KMS-11 (cell line): ENCODE measurements around the gene GNAQ.
"Not testable (repeated sequence)": the region's sequence is repeated elsewhere in the genome, so short reads cannot be mapped to it uniquely, and the experiment has no call there.

Experiments
- H2AFZ ChIP-seq: fragments of 200-600 bp; sonication (generic); 2 replicates; pipeline ENCODE4 v1.6.1; 2016; ENCODE audit warnings: antibody characterized with exemption, mixed run types, low read depth
- H3K27ac ChIP-seq: fragments of 200-600 bp; sonication (generic); 2 replicates; pipeline ENCODE4 v1.6.1; 2016; ENCODE audit warnings: mild to moderate bottlenecking, mixed run types
- H3K27me3 ChIP-seq: fragments of 200-600 bp; sonication (generic); 2 replicates; pipeline ENCODE4 v1.6.1; 2017; ENCODE audit warnings: mild to moderate bottlenecking, low read depth, mixed run types, moderate library complexity; ENCODE audit not compliant: insufficient read depth
- H3K36me3 ChIP-seq: fragments of 200-600 bp; sonication (generic); 2 replicates; pipeline ENCODE4 v1.6.1; 2017; ENCODE audit warnings: mild to moderate bottlenecking, mixed run types; ENCODE audit not compliant: insufficient read depth
- H3K4me1 ChIP-seq: fragments of 200-600 bp; sonication (generic); 2 replicates; pipeline ENCODE4 v1.6.1; 2016; ENCODE audit warnings: mild to moderate bottlenecking, low read depth, mixed run types; ENCODE audit not compliant: poor library complexity, severe bottlenecking
- H3K4me2 ChIP-seq: fragments of 200-600 bp; sonication (generic); 2 replicates; pipeline ENCODE4 v1.7.0; 2016; ENCODE audit warnings: mild to moderate bottlenecking, mixed run types
- H3K4me3 ChIP-seq: fragments of 200-600 bp; sonication (generic); IDR thresholded peaks from 2 replicates; pipeline ENCODE4 v1.6.1; 2017; ENCODE audit warnings: low read depth, low read length, mixed read lengths; ENCODE audit not compliant: insufficient read depth
- H3K79me2 ChIP-seq: fragments of 200-600 bp; sonication (generic); 2 replicates; pipeline ENCODE4 v1.6.1; 2016; ENCODE audit warnings: low read depth, mixed run types; ENCODE audit not compliant: insufficient read depth
- H3K9ac ChIP-seq: fragments of 200-600 bp; sonication (generic); 2 replicates; pipeline ENCODE4 v1.6.1; 2016; ENCODE audit warnings: mild to moderate bottlenecking, mixed run types
- H4K20me1 ChIP-seq: fragments of 200-600 bp; sonication (generic); 2 replicates; pipeline ENCODE4 v1.6.1; 2016; ENCODE audit warnings: mild to moderate bottlenecking, mixed run types; ENCODE audit not compliant: insufficient read depth
- CTCF ChIP-seq: fragments of 200-600 bp; sonication (generic); conservative IDR thresholded peaks from 2 replicates; pipeline ENCODE4 v1.6.1; 2017; ENCODE audit warnings: low read depth, mild to moderate bottlenecking, antibody characterized with exemption, low read length, moderate library complexity, mixed read lengths

GNAQ gene

DNA sequence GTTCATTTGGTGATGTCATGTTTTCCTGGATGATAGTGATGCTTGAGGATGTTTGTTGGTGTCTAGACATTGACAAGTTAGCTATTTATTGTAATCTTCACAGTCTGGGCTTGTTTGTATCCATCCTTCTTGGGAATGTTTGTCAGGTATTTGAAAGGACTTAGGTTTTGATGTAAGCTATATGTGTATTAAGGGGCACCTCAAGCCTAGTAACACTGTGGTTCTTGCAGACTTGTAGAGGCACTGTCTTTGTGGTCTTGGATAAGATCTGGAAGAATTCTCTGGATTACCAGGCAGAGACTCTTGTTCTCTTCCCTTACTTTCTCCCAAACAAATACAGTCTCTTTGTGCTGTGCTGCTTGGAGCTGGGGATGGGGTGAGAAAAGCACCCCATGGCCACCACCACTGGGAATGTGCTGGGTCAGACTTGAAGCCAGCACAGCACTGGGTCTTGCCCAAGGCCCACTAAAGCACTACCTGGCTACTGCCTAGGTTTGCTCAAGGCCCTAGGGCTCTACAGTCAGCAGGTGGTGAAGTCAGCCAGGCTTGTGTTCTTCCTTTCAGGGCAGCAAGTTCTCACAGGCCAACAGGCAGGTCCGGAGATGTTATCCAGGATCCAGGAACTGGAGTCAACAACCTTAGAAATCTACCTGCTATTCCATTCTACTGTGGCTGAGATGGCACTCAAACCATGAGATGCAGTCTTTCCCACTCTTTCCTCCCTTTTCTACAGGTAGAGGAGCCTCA is 334.2 kb downstream of the GNAQ start:
- H3K27me3 ChIP-seq: no peaks in the 10 kb centered on the region
- no peaks in the 10 kb centered on the region for H3K36me3 ChIP-seq

DNA sequence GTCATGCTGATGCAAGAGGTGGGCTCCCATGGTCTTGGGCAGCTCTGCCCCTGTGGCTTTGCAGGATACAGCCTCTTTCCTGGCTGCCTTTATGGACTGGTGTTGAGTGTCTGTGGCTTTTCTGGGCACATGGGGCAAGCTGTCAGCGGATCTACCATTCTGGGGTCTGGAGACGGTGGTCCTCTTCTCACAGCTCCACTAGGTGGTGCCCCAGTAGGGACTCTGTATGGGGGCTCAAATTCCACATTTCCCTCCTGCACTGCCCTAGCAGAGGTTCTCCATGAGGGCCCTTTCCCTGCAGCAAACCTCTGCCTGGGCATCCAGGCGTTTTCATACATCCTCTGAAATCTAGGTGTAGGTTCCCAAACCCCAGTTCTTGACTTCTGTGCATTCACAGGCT is 340.9 kb downstream of the GNAQ start:
- not testable (repeated sequence) for H3K4me3 ChIP-seq, H3K4me1 ChIP-seq, H2AFZ ChIP-seq, H3K36me3 ChIP-seq, H4K20me1 ChIP-seq, H3K9ac ChIP-seq, H3K27ac ChIP-seq, H3K4me2 ChIP-seq, H3K27me3 ChIP-seq, H3K79me2 ChIP-seq

More for the DNA sequence above, 334.2 kb downstream of the GNAQ start:
- TF ChIP-seq CTCF: no peak
- H4K20me1 ChIP-seq: no peaks in the 10 kb centered on the region
- no peak overlapping the region for H3K27ac ChIP-seq
- no peak overlapping the region for H3K4me3 ChIP-seq
- no peak overlapping the region for H2AFZ ChIP-seq
- no peaks in the 10 kb centered on the region for H3K4me1 ChIP-seq
- no peak overlapping the region for H3K4me2 ChIP-seq
- H3K79me2 ChIP-seq: no peaks in the 10 kb centered on the region
- no peak overlapping the region for H3K9ac ChIP-seq

DNA sequence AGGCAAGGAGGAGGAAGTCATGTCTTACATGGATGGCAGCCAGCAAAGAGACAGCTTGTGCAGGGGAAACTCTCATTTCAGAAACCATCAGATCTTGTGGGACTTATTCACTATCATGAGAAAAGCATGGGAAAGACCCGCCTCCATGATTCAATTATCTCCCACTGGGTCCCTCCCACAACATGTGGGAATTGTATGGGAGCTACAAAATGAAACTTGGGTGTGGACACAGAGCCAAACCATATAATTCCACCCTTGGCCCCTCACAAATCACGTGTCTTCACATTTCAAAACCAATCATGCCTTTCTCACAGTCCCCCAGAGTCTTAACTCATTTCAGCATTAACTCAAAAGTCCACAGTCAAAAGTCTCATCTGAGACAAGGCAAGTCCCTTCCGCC is 341.5 kb downstream of the GNAQ start:
- H3K4me3 ChIP-seq, H3K79me2 ChIP-seq, H2AFZ ChIP-seq, H3K9ac ChIP-seq, H3K27me3 ChIP-seq, H3K36me3 ChIP-seq, H3K4me2 ChIP-seq, H4K20me1 ChIP-seq, H3K27ac ChIP-seq, H3K4me1 ChIP-seq: not testable (repeated sequence)

DNA sequence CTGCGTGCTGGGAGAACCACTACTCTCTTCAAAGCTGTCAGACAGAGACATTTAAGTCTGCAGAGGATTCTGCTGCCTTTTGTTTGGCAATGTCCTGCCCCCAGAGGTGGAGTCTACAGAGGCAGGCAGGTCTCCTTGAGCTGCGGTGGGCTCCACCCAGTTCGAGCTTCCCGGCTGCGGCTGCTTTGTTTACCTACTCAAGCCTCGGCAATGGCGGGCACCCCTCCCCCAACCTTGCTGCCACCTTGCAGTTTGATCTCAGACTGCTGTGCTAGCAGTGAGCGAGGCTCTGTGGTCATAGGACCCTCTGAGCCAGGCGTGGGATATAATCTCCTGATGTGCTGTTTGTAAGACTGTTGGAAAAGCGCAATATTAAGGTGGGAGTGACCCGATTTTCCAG is 343.9 kb downstream of the GNAQ start:
- H3K4me2 ChIP-seq, H3K79me2 ChIP-seq, H3K4me3 ChIP-seq: not testable (repeated sequence)

DNA sequence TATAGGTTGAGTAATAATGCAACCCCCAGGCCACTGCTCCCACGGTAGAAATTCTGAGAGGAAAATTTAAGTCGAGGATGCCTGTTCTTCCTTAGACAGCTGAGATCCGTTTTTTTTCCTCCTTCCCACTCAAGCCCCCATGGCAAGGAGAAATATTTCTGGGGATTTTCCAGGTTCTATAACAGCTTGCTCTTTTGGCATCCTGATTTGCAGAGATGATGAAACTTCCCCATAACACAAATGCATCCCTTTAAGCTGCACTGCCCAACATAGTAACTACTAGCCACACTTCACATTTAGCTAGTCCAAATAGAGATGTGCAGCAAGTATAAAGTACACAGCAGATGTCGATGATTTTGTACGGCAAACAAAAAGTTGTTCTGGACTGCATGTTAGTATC is 351.0 kb downstream of the GNAQ start:
- Histone ChIP-seq H3K4me3 (no peak overlapping the region), H3K4me2 (no peak overlapping the region), H3K27ac (no peak overlapping the region), H3K4me1 (no peaks in the 10 kb centered on the region), H2AFZ (no peak overlapping the region), H3K79me2 (no peaks in the 10 kb centered on the region), H3K27me3 (no peaks in the 10 kb centered on the region), H4K20me1 (no peaks in the 10 kb centered on the region), H3K36me3 (no peaks in the 10 kb centered on the region), H3K9ac (no peak overlapping the region)
- no peak for TF ChIP-seq CTCF

More for the DNA sequence above, 343.9 kb downstream of the GNAQ start:
- H2AFZ ChIP-seq, H3K4me1 ChIP-seq, H3K9ac ChIP-seq, H3K36me3 ChIP-seq, H4K20me1 ChIP-seq, H3K27ac ChIP-seq, H3K27me3 ChIP-seq: not testable (repeated sequence)

DNA sequence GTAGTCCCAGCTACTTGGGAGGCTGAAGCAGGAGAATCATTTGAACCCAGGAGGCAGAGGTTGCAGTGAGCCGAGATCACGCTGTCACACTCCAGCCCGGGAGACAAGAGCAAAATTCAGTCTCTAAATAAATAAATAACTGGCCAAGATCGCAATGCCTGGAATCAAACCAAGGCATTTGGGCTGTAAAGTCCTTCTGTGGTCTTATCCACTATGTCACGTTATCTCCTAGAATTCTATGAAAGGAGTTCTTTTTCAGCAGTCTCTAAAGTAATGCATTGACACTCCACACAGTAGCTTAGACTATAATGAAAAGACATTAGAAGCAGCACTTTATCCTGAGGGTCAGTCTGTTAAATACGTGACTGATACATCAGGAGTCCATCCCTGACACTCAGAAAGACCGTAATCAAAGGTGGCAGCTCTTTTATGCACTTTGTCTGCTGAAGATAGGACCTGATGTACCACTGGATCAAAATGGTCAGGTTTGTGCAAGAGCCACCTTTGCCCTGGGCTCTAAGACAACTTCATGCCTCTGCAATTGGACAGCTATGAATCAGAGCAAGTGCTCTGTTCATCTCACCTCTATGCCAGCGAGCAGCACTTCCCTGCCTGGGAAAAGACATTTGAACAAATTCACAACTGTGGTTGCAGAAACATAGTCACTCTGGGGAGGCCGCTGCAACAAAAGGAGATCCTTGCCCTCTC is 351.8 kb downstream of the GNAQ start:
- no peak for TF ChIP-seq CTCF
- Histone ChIP-seq H2AFZ (no peak overlapping the region), H3K27me3 (no peaks in the 10 kb centered on the region), H4K20me1 (no peaks in the 10 kb centered on the region), H3K9ac (no peak overlapping the region), H3K27ac (no peak overlapping the region), H3K79me2 (no peaks in the 10 kb centered on the region), H3K36me3 (no peaks in the 10 kb centered on the region), H3K4me1 (no peaks in the 10 kb centered on the region), H3K4me3 (no peak overlapping the region), H3K4me2 (no peak overlapping the region)
